ENCODE measurements around the gene TBCCD1. TPM values are rescaled to one million over a fixed set of nuclear protein-coding genes. Genes with fewer than 3 reads are reported as not detected.

Gene TBCCD1
- total RNA-seq, 1 donor from 2014 or later: 10.6 TPM

- no peaks in the 10 kb centered on the region for H3K27me3 ChIP-seq
- no peaks in the 10 kb centered on the region for H3K4me1 ChIP-seq
- no peak for DNase-seq (ENCODE audit: extremely low spot score in 2 of 2)
- no peaks in the 10 kb centered on the region for H3K9me3 ChIP-seq
- intact Hi-C loops (cut with DNase I): no loop called here
- no peaks in the 10 kb centered on the region for H3K36me3 ChIP-seq
- no peak overlapping the region for H3K4me3 ChIP-seq
- TF ChIP-seq POLR2AphosphoS5 (IDR thresholded peaks at IDR 0.05; ENCODE audit: insufficient read depth in 1 of 2, low read depth in 1 of 2) (no peak), CTCF (IDR thresholded peaks at IDR 0.05) (no peak), POLR2A (IDR thresholded peaks at IDR 0.05) (no peak)
- no peak overlapping the region for H3K27ac ChIP-seq
These were observed 52.7 kb downstream of the TBCCD1 start for GRCh38 chr3:186514296-186515002.

GRCh38 chr3:186513386-186513785 lies 53.8 kb downstream of the TBCCD1 start:
- intact Hi-C loops (cut with DNase I): no loop called here
- no peaks in the 10 kb centered on the region for H3K9me3 ChIP-seq
- no peaks in the 10 kb centered on the region for H3K27me3 ChIP-seq
- no peak overlapping the region for H3K4me3 ChIP-seq
- no peak overlapping the region for H3K27ac ChIP-seq
- H3K4me1 ChIP-seq: no peaks in the 10 kb centered on the region
- TF ChIP-seq POLR2A (IDR thresholded peaks at IDR 0.05) (no peak), POLR2AphosphoS5 (IDR thresholded peaks at IDR 0.05; ENCODE audit: insufficient read depth in 1 of 2, low read depth in 1 of 2) (no peak), CTCF (IDR thresholded peaks at IDR 0.05) (no peak)
- H3K36me3 ChIP-seq: no peaks in the 10 kb centered on the region
- no peak for DNase-seq (ENCODE audit: extremely low spot score in 2 of 2)

- Histone ChIP-seq H3K4me3 (no peak overlapping the region), H3K9me3 (no peaks in the 10 kb centered on the region), H3K27me3 (no peaks in the 10 kb centered on the region), H3K27ac (no peak overlapping the region), H3K36me3 (no peaks in the 10 kb centered on the region), H3K4me1 (no peaks in the 10 kb centered on the region)
- DNase-seq (ENCODE audit: extremely low spot score in 2 of 2): no peak
- intact Hi-C loops (cut with DNase I): no loop called here
- no peak for TF ChIP-seq CTCF (IDR thresholded peaks at IDR 0.05)
- TF ChIP-seq POLR2A (IDR thresholded peaks at IDR 0.05): no peak
- no peak for TF ChIP-seq POLR2AphosphoS5 (IDR thresholded peaks at IDR 0.05; ENCODE audit: insufficient read depth in 1 of 2, low read depth in 1 of 2)
These were observed 54.4 kb downstream of the TBCCD1 start for GRCh38 chr3:186512570-186513302.

GRCh38 chr3:186511702-186512101 lies 55.4 kb downstream of the TBCCD1 start:
- intact Hi-C loops (cut with DNase I): no loop called here
- H3K27ac ChIP-seq: no peak overlapping the region
- H3K36me3 ChIP-seq: no peaks in the 10 kb centered on the region
- TF ChIP-seq CTCF (IDR thresholded peaks at IDR 0.05) (no peak), POLR2AphosphoS5 (IDR thresholded peaks at IDR 0.05; ENCODE audit: insufficient read depth in 1 of 2, low read depth in 1 of 2) (no peak), POLR2A (IDR thresholded peaks at IDR 0.05) (no peak)
- no peaks in the 10 kb centered on the region for H3K27me3 ChIP-seq
- H3K4me3 ChIP-seq: no peak overlapping the region
- no peak for DNase-seq (ENCODE audit: extremely low spot score in 2 of 2)
- H3K4me1 ChIP-seq: no peaks in the 10 kb centered on the region
- no peaks in the 10 kb centered on the region for H3K9me3 ChIP-seq

- Histone ChIP-seq H3K9me3 (no peaks in the 10 kb centered on the region), H3K27ac (no peak overlapping the region), H3K27me3 (no peaks in the 10 kb centered on the region), H3K36me3 (no peaks in the 10 kb centered on the region), H3K4me3 (no peak overlapping the region), H3K4me1 (no peaks in the 10 kb centered on the region)
- intact Hi-C loops (cut with DNase I): no loop called here
- no peak for DNase-seq (ENCODE audit: extremely low spot score in 2 of 2)
- no peak for TF ChIP-seq CTCF (IDR thresholded peaks at IDR 0.05)
- TF ChIP-seq POLR2AphosphoS5 (IDR thresholded peaks at IDR 0.05; ENCODE audit: insufficient read depth in 1 of 2, low read depth in 1 of 2): no peak
These were observed 55.9 kb downstream of the TBCCD1 start for GRCh38 chr3:186511245-186511644.
